Left colon (tissue), 2 donors: ENCODE data around the gene MSL3. TPM values are rescaled to one million over a fixed set of nuclear protein-coding genes. Genes with fewer than 3 reads are reported as not detected.

Experiments used
- ATAC-seq: fragments of 200-7000 bp; cut with Tn5 transposase; one replicate; pipeline ENCODE4 v1.9.1; 2020; ENCODE audit warnings: mild to moderate bottlenecking, moderate library complexity
- DNase-seq, 2 donors: peaks; one replicate each; pipeline ENCODE4 v3.0.0-alpha.2; 2020
- intact Hi-C, 2 donors: fragments of 100-400 bp; cut with DNase I in 1 of 2; cut with micrococcal nuclease in 1 of 2; formaldehyde crosslinking; loops; one replicate each; pipeline versions ENCODE4 v1.11.2 to v1.14.0; 2022; cut with DNase I, micrococcal nuclease
- long read RNA-seq: library from polyadenylated mRNA; unstranded; transcript quantifications from one replicate; pipeline ENCODE4 v2.0.0, GENCODE V29; 2021
- total RNA-seq, 2 donors: library from RNA; stranded (reverse); fragmentation: NEBNext Ultra II Directional; extraction: Animal tissue kit (Norgen Biotek cat#: 25700); gene quantifications; one replicate each; pipeline ENCODE4 v1.2.1, GENCODE V29; 2021
- donor health status: DM: no; HTN: no; CAD: no.
- donor health status: DM: yes; HTN: yes; CAD: no.

Gene MSL3
- 10 to 100 TPM; 14.9 to 16.6 TPM for total RNA-seq
- long read RNA-seq, partial matches to known transcripts = 4 of 14 reads
- long read RNA-seq, other reads (novel, unspliced or antisense) = 3 of 14 reads

DNA sequence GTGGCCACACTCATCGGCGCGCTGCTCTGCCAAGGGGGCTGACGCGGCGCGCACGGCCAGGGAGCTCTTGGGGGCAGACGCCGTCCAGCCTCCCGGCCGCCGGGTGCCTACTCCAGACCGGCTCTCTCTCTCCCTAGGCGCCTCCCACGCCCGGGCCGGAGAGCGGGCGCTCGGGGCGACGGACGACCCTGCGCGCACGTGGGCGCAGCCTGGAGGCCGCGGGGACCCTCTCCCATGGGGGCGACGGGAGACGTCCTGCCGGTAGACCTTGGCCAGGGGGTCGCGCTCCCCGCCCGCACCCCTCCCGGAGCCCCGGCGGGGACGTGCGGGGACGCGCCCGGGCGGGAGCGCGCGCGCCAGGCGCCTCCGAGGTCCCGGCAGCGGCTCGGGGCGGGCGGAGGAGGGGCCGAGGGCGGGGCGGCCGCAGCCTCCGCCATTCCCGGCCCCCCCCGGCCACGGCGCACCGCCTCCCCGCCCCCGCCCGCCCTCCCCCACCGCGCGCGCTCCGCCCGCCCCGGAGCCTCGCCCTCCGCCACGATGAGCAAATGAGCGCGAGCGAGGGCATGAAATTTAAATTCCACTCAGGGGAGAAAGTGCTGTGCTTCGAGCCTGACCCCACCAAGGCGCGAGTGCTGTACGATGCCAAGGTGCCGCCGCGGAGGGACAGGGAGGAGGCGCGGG, at the start of gene MSL3:
TSS of gene MSL3 (plus strand) at position 519 of the 681 bp plus-strand sequence. CDS start at position 546, 27 bp downstream.
- peak; percentile 39 to 63 for DNase-seq
- intact Hi-C loops = no loop called here
- ATAC-seq = peak; percentile 73

DNA sequence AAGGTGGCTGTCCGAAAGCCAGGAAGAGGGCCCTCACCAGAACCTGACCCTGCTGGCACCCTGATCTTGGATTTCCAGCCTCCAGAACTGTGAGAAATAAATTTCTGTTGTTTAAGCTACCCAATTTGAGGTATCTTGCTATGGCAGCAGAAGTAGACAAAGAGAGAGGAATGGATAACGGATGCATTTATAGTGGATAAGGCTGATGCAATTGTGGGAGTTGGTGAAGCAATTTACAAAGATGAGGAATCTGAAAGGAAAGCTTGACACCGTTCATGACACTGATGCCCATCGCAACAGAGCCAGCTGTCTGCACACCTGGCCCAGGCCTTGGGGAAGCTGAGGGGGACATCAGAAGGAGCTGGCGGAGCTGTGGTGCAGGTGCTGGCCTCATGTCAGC, 35.7 kb upstream of the MSL3 start:
- no peak for ATAC-seq
- intact Hi-C loops = loop anchor here in 1 of 2 donors (10.0 kb wide), 1 partner anchor 188 kb away; no protein-coding TSS in a partner anchor
- no peak for DNase-seq

GRCh38 chrX:11724122-11725017, 33.7 kb upstream of the MSL3 start:
- intact Hi-C loops = loop anchor here in 1 of 2 donors (10.0 kb wide), 1 partner anchor 190 kb away; no protein-coding TSS in a partner anchor
- DNase-seq = no peak
- peak; percentile 37 for ATAC-seq

DNA sequence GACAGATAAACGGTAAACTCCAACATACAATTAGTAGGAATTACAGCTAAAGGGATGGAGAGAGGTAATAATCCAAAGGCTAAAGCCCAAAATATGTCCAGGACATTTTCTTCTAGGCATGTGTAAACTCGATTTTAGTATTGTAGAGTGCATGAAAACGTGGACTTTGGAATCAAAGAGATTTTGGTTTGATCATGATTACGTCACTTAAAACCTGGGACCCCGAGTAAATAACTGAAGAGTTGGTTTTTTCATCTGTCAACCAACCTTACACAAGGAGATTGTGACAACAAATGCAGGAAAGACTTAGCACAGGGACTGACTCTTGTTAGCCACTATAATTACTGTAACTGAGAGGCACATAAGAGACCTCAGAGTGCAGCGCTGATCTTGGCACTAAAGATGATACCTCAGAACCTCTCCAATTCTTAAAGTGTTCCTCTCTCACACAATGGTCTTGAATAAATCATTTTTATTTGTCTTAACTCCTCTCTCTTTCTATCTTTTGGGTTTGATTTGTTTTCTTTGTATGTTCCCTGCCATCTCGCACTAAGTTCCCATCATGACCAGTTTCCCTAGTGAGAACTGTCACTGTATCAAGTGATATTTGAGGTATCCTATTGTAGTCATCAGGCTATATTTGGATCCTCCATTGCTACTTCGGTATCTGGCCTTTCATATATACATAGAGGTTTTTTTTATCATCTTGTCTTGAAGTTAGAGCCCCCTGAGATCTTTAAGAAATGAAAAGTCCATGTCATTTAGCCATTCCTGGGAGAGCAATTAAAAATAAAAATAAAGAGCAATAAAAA, 32.2 kb upstream of the MSL3 start:
- ATAC-seq (no peak), DNase-seq (no peak)
- intact Hi-C loops = loop anchor here in 1 of 2 donors (10.0 kb wide), 1 partner anchor 191 kb away; no protein-coding TSS in a partner anchor

- ATAC-seq (no peak), DNase-seq (no peak)
- intact Hi-C loops = loop anchor here in 1 of 2 donors (10.0 kb wide), 1 partner anchor 194 kb away; no protein-coding TSS in a partner anchor
Observed at GRCh38 chrX:11728556-11728955, 29.5 kb upstream of the MSL3 start.

- DNase-seq (no peak), ATAC-seq (no peak)
- intact Hi-C loops = no loop called here
Observed at GRCh38 chrX:11733614-11734013, 24.4 kb upstream of the MSL3 start.

DNA sequence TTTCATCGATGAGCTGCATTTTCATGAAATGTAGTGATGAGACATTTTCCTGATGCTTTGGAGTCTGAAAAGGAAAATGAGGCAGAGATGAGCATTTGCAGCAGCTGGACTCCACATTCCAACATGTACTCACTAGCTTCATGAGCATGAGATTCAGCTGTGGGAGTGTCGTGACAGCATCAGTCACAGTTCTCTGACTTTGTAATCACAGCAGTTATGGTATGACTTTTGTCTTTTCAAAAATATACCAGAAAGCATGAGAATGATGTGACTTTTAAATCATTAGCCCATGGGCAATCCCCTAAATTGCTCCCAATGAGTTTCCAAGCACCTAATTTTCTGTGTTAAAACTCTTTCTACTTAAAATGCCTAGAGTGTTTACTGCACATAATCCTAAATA, 18.3 kb upstream of the MSL3 start:
- no peak for ATAC-seq
- no peak for DNase-seq
- intact Hi-C loops = no loop called here

DNA sequence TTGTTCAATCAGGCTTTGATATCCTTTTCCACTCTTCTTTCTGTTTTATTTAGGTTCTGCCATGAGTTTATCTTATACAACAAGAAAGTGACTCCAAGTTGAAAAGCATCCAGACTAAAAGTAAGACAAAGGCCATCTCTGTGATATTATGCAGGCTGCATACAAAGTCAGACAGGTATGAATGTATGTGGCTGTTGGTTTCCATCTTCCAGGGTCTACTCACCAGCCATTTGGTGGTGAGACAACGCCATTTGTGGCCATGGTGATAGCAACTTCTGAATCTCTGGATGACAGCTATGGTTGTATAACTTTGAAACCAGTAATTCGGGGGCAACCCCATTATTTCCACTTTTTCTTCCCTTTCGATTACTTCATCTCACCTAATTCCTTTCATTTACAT, 17.2 kb upstream of the MSL3 start:
- intact Hi-C loops = no loop called here
- ATAC-seq = no peak
- DNase-seq = no peak

DNA sequence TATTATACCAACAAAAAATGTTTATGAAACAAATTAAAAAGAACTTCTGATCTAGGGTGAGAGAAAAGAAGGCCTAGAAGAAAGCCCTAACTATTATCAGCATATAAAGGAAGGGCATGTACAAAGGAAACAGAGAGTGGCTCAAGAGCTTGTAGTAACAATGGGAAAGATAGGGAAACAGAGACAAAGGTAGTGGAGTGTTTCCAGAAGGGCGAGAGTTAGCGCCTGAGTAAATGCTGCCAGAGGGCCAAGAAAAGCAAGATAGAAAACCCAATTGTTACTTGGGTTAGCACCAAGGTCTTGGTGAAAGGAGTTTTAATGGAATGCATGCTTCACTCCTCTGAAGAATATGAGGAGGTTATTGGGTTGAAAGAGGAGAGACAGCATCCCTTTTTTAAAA, 16.5 kb upstream of the MSL3 start:
- DNase-seq = no peak
- no peak for ATAC-seq
- intact Hi-C loops = no loop called here

DNA sequence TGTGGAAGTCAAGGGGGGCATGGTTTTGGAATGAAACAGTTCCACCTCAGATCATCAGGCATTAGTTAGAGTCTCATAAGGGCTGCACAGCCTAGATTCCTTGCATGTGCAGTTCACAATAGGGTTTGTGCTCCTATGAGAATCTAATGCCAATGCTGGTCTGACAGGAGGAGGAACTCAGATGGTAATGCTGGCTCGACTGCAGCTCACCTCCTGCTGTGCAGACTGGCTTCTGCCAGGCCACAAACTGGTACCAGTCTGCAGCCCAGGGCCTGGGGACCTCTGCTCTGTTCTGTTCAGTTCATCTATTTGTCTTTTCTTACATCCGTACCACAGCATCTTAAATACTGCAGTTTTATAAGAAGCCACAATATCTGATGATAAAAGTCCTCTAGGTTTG, 12.2 kb upstream of the MSL3 start:
- DNase-seq (no peak), ATAC-seq (no peak)
- intact Hi-C loops = no loop called here

- no peak for DNase-seq
- no peak for ATAC-seq
- intact Hi-C loops = no loop called here
Observed at GRCh38 chrX:11750046-11750445, 8.0 kb upstream of the MSL3 start.

DNA sequence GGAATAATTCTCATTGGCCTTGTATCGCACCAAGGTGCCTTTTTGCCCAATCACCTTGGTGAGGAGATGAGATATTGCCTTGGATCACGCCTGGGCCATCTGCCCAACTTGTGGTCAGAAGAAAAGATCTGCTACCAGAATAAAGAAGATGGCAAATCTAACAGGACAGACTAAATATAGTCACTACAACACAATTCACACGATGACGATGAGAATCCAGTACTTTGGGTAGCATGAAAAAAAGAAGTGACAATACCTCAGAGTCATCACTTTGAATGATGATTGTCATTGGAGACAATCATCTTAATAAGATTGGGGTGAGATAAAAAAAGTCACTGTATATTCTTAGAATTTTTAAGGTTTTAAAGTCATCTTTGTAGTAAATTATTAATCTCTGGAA, 7.3 kb upstream of the MSL3 start:
- ATAC-seq = no peak
- intact Hi-C loops = no loop called here

GRCh38 chrX:11751261-11751660, 6.8 kb upstream of the MSL3 start:
- ATAC-seq (no peak), DNase-seq (no peak)
- intact Hi-C loops = no loop called here

More for the DNA sequence above, 7.3 kb upstream of the MSL3 start:
- no peak for DNase-seq

GRCh38 chrX:11753668-11754067, 4.4 kb upstream of the MSL3 start:
- ATAC-seq = no peak
- intact Hi-C loops = no loop called here
- DNase-seq = no peak

DNA sequence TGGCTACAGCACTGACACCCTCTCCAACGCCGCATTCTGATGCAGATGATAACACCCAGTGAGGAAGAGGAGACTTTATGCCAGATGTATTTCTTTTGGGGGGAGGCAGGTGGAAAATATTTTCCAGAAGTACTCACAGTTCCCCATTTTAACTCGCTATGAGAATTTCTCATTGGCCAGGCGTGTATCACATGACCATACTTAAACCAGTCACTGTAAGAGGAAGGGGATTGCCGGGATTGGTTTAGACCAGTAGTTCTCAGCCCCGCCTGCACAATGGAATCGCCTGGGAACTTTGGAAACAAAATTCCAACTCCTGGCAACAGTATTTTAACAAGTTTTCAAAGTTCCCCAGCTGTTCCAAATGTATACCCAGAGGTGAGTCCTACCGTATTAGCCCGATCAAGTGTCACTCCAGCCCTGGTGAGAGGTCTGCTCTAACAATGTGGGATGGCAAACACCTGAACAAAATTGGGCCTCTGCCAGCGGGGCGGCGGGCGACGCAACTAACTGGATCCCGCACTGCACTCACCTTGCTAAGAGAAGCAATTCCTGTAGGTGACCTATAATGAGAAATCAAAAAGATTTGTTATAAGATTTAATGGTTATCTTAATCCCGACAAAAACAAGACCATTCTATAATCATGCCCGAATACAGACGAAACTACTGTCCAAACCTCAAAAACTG, 2.9 kb upstream of the MSL3 start:
- DNase-seq (no peak), ATAC-seq (no peak)
- intact Hi-C loops = no loop called here

- ATAC-seq (no peak), DNase-seq (no peak)
- intact Hi-C loops = no loop called here
Observed at GRCh38 chrX:11755724-11756123, 2.3 kb upstream of the MSL3 start.

DNA sequence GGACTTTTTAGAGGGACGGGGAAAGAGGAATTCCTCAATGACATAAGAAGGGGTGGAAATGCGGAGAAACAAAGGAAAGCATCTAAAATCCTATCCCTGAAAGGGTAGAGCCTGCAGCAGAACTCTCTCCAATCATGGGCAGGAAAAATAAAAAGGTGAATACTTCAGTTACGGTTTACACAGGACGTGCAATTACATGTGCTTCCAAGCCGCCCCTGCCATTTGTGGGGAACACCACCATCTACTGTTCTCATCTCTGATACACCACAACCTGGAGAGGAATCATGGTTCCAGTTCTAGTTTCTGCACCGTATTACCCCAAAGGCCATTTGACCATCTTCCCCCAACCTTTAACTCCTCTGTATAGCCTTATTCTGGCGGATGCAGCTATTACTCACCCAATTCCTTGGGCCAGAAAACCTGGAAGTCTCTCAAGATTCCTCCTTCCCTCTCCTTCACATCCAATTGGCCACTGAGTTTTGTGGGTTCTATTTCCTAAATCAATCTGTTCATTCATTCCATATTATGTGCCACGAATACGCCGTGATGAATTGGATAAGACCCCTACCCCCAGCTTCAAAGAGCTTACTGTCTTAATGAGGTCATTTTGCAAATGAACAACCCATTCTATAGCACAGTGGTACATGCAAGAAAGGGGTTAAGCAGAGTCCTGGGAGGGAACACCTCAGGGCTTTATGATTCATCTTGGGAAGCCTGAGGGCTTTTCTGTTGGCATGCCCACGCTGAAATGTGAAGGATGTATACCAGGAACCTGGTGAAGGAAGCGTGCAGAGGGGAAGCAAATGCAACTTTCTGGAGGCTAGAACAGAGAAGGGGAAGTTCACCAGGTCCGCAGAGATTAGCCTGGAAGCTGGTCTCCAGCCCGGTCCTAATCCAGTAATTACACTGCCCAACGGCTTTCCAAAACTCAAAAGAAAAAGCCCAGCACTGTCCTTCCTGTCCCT, 1.4 kb upstream of the MSL3 start:
- DNase-seq (no peak), ATAC-seq (no peak)
- intact Hi-C loops = no loop called here

- no peak for ATAC-seq
- intact Hi-C loops = no loop called here
- no peak for DNase-seq
Observed at GRCh38 chrX:11757397-11757718, 679 bp upstream of the MSL3 start.
